SK-N-SH (cell line): Measurements from ENCODE around the gene DUSP2. TPM values are rescaled to one million over a fixed set of nuclear protein-coding genes. Genes with fewer than 3 reads are reported as not detected.

Experiments used
- CTCF ChIA-PET: fragments of 300-600, 350-600 bp; formaldehyde crosslinking; extraction: SDS; loops from one replicate; lab custom pipeline; 2021; lab: Yijun Ruan, JAX
- POLR2A ChIA-PET: fragments of 350-600 bp; sonication (Branson Sonifier 250); formaldehyde crosslinking; extraction: SDS; loops from one replicate; lab custom pipeline; 2020; ENCODE audit warnings: antibody characterized with exemption, inconsistent platforms; lab: Yijun Ruan, JAX
- DNase-seq: peaks from one replicate; pipeline ENCODE4 v3.0.0; 2012
- H2AFZ ChIP-seq: fragments of 200-600 bp; sonication (generic); 2 replicates; pipeline ENCODE4 v1.8.1; 2016; ENCODE audit warnings: antibody characterized with exemption, mild to moderate bottlenecking, low read depth
- H3F3A ChIP-seq: fragments of 200-600 bp; sonication (generic); replicated peaks from 2 replicates; pipeline ENCODE3; 2016; ENCODE audit warnings: antibody characterized with exemption, mild to moderate bottlenecking; ENCODE audit not compliant: insufficient read depth
- H3K27ac ChIP-seq, 2 experiments: fragments of 200-500 bp in 1 of 2; fragments of 200-600 bp in 1 of 2; sonication (Bioruptor generic) in 1 of 2; sonication (generic), shearing (Covaris generic) in 1 of 2; 2 replicates each; pipeline versions ENCODE4 v1.5.1 to v1.6.1; 2014 to 2016; ENCODE audit warnings: low read depth in 2 of 2, inconsistent platforms in 1 of 2, low read length in 1 of 2, mild to moderate bottlenecking in 1 of 2, mixed read lengths in 1 of 2
- H3K27me3 ChIP-seq: fragments of 200-600 bp; sonication (generic), shearing (Covaris generic); 2 replicates; pipeline ENCODE4 v1.6.1; 2016; ENCODE audit warnings: mixed run types; ENCODE audit not compliant: insufficient read depth
- H3K36me3 ChIP-seq, 2 experiments: fragments of 200-500 bp in 1 of 2; fragments of 200-600 bp in 1 of 2; sonication (Bioruptor generic) in 1 of 2; sonication (generic) in 1 of 2; replicated peaks in 1 of 2; 2 replicates each; pipeline versions ENCODE3 to v1.5.1; 2014 to 2016; ENCODE audit warnings: low read length in 1 of 2, mild to moderate bottlenecking in 1 of 2; ENCODE audit not compliant: insufficient read depth in 2 of 2, control insufficient read depth in 1 of 2
- H3K4me1 ChIP-seq, 2 experiments: fragments of 200-500 bp in 1 of 2; fragments of 200-600 bp in 1 of 2; sonication (Bioruptor generic) in 1 of 2; sonication (generic), shearing (Covaris generic) in 1 of 2; 2 replicates each; pipeline versions ENCODE4 v1.5.1 to v1.6.1; 2014 to 2016; ENCODE audit warnings: low read depth in 1 of 2, low read length in 1 of 2, mixed run types in 1 of 2; ENCODE audit not compliant: insufficient read depth in 2 of 2, control insufficient read depth in 1 of 2
- H3K4me2 ChIP-seq: fragments of 200-600 bp; sonication (generic), shearing (Covaris generic); 2 replicates; pipeline ENCODE4 v1.6.1; 2017; ENCODE audit warnings: mixed run types
- H3K4me3 ChIP-seq, 2 experiments: fragments of 200-500 bp in 1 of 2; fragments of 200-600 bp in 1 of 2; sonication (Bioruptor generic) in 1 of 2; sonication (generic), shearing (Covaris generic) in 1 of 2; 2 replicates each; pipeline versions ENCODE4 v1.5.1 to v1.8.1; 2014 to 2016; ENCODE audit warnings: low read depth in 2 of 2, inconsistent platforms in 1 of 2, low read length in 1 of 2, mild to moderate bottlenecking in 1 of 2, mixed read lengths in 1 of 2, moderate library complexity in 1 of 2
- H3K79me2 ChIP-seq: fragments of 200-600 bp; sonication (generic); 2 replicates; pipeline ENCODE4 v1.8.1; 2017; ENCODE audit warnings: mild to moderate bottlenecking; ENCODE audit not compliant: insufficient read depth
- H3K9ac ChIP-seq: fragments of 200-600 bp; sonication (generic); 2 replicates; pipeline ENCODE4 v1.6.1; 2017; ENCODE audit warnings: mixed run types
- H3K9me2 ChIP-seq: fragments of 200-600 bp; sonication (generic); 2 replicates; pipeline ENCODE4 v1.6.1; 2017; ENCODE audit warnings: mixed run types
- H3K9me3 ChIP-seq: fragments of 200-600 bp; sonication (generic); 2 replicates; pipeline ENCODE4 v1.6.1; 2017; ENCODE audit warnings: mixed run types, mild to moderate bottlenecking, moderate library complexity
- H4K20me1 ChIP-seq: fragments of 200-600 bp; sonication (generic); 2 replicates; pipeline ENCODE4 v1.6.1; 2017; ENCODE audit warnings: mild to moderate bottlenecking, mixed run types; ENCODE audit not compliant: insufficient read depth
- CHD2 ChIP-seq: fragments of 150-350 bp; IDR thresholded peaks from 2 replicates; pipeline ENCODE4 v1.6.1; 2018; ENCODE audit warnings: low read length; ENCODE audit not compliant: partially characterized antibody
- CTCF ChIP-seq: fragments of 200-600 bp; sonication (generic); IDR thresholded peaks from 2 replicates; pipeline ENCODE4 v1.6.1; 2017; ENCODE audit warnings: antibody characterized with exemption, mild to moderate bottlenecking, moderate library complexity
- ELF1 ChIP-seq: IDR thresholded peaks from 2 replicates; pipeline ENCODE4 v1.4.0; 2012
- EP300 ChIP-seq, 2 experiments: IDR thresholded peaks; 2 replicates each; pipeline versions ENCODE4 v1.4.0 to v1.6.1; 2012; ENCODE audit warnings: borderline replicate concordance in 1 of 2, low read depth in 1 of 2, low read length in 1 of 2
- EZH2phosphoT487 ChIP-seq: fragments of 200-600 bp; sonication (generic); IDR thresholded peaks from 2 replicates; pipeline ENCODE4 v1.6.1; 2017; ENCODE audit warnings: low read depth, mixed run types, mild to moderate bottlenecking, antibody characterized with exemption, moderate library complexity, borderline replicate concordance
- FOXM1 ChIP-seq: IDR thresholded peaks from 2 replicates; pipeline ENCODE4 v1.4.0; 2012; ENCODE audit warnings: low read depth, mild to moderate bottlenecking
- GABPA ChIP-seq: IDR thresholded peaks from 2 replicates; pipeline ENCODE4 v1.4.0; 2012; ENCODE audit warnings: low read depth, mild to moderate bottlenecking
- GATA2 ChIP-seq: sonication (generic); formaldehyde crosslinking; IDR thresholded peaks from 2 replicates; pipeline ENCODE4 v1.5.0; 2020; ENCODE audit warnings: mild to moderate bottlenecking, missing genetic modification reagents
- MEF2A ChIP-seq: IDR thresholded peaks from 2 replicates; pipeline ENCODE4 v1.4.0; 2012; ENCODE audit warnings: low read depth, borderline replicate concordance
- PBX3 ChIP-seq: IDR thresholded peaks from 2 replicates; pipeline ENCODE4; 2012
- RCOR1 ChIP-seq: fragments of 150-350 bp; IDR thresholded peaks from 2 replicates; pipeline ENCODE4 v1.6.1; 2017; ENCODE audit warnings: antibody characterized with exemption, low read length
- SIN3A ChIP-seq: IDR thresholded peaks from 2 replicates; pipeline ENCODE4 v1.6.1; 2012; ENCODE audit warnings: low read depth, mild to moderate bottlenecking, low read length, moderate library complexity, borderline replicate concordance
- USF1 ChIP-seq: IDR thresholded peaks from 2 replicates; pipeline ENCODE4 v1.4.0; 2012; ENCODE audit warnings: low read depth, borderline replicate concordance
- YY1 ChIP-seq: IDR thresholded peaks from 2 replicates; pipeline ENCODE4 v1.4.0; 2012; ENCODE audit warnings: low read depth, mild to moderate bottlenecking
- ZBTB33 ChIP-seq: IDR thresholded peaks from 2 replicates; pipeline ENCODE4 v1.4.0; 2012; ENCODE audit warnings: low read depth, borderline replicate concordance
- WGBS: methylation state at CpG from one replicate; pipeline ENCODE4 v1.1.6; 2017; ENCODE audit warnings: low lambda C conversion rate; 5-methylcytosine and 5-hydroxymethylcytosine counted together
- polyA plus RNA-seq, 3 experiments: library from polyadenylated mRNA; depleted of rRNA; stranded (reverse); fragments of >200 nt; gene quantifications; 2 replicates each; pipeline ENCODE4 v1.2.3, GENCODE V29; 2012
- TF ChIP-seq, protein P1 (sequence below): fragments of 150-350 bp; IDR thresholded peaks from 2 replicates; pipeline ENCODE4 v1.6.1; 2017; ENCODE audit warnings: antibody characterized with exemption, low read length, low read depth, borderline replicate concordance
- TF ChIP-seq, protein P2 (sequence below): fragments of 150-350 bp; IDR thresholded peaks from 2 replicates; pipeline ENCODE4 v1.6.1; 2016; ENCODE audit warnings: mild to moderate bottlenecking, low read depth, low read length

Gene DUSP2
- polyA plus RNA-seq, 1 of the 3 experiments (the other 2 are of a cell fraction): 0.79 TPM

- peak; percentile 27 for DNase-seq
- H3K9me2 ChIP-seq: no peaks in the 10 kb centered on the region
- 54% methylated on average over 5 of the region's 7 CpGs for WGBS
- no peaks in the 10 kb centered on the region for H3K36me3 ChIP-seq
- H3K9ac ChIP-seq: no peak overlapping the region
- no peak overlapping the region for H2AFZ ChIP-seq
- peaks cover 2 to 12% of the 10 kb centered on the region in 2 experiments; a peak in 3 of 4 replicates for H3K4me1 ChIP-seq
- no peak overlapping the region for H3K4me2 ChIP-seq
- H3K27ac ChIP-seq: no peak overlapping the region
- no peaks in the 10 kb centered on the region for H3K27me3 ChIP-seq
- H4K20me1 ChIP-seq: no peaks in the 10 kb centered on the region
- ChIA-PET POLR2A (no interaction called here), CTCF (interaction anchor here (1.3 to 7.0 kb wide), 2 partner anchors 15 to 20 kb away, joined by 7 to 49 read pairs; partner anchors contain the start of gene ASTL)
- H3K4me3 ChIP-seq: no peak overlapping the region
- H3K79me2 ChIP-seq: no peaks in the 10 kb centered on the region
- peaks cover 4% of the 10 kb centered on the region for H3F3A ChIP-seq
- no peaks in the 10 kb centered on the region for H3K9me3 ChIP-seq
- TF ChIP-seq EZH2phosphoT487 (no peak), CTCF (no peak), ELF1 (no peak)
- TF ChIP-seq, protein P1, sequence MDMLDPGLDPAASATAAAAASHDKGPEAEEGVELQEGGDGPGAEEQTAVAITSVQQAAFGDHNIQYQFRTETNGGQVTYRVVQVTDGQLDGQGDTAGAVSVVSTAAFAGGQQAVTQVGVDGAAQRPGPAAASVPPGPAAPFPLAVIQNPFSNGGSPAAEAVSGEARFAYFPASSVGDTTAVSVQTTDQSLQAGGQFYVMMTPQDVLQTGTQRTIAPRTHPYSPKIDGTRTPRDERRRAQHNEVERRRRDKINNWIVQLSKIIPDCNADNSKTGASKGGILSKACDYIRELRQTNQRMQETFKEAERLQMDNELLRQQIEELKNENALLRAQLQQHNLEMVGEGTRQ: no peak
Measured at GRCh38 chr2:96153991-96154431, 8.8 kb upstream of the DUSP2 start.

- Histone ChIP-seq H3K79me2 (no peaks in the 10 kb centered on the region), H3F3A (peaks cover 9% of the 10 kb centered on the region), H3K4me2 (no peak overlapping the region), H4K20me1 (no peaks in the 10 kb centered on the region), H3K9ac (no peak overlapping the region), H3K36me3 (no peaks in the 10 kb centered on the region), H3K4me1 (peaks cover 7 to 19% of the 10 kb centered on the region in 2 experiments; a peak in 3 of 4 replicates), H3K4me3 (no peak overlapping the region), H2AFZ (no peak overlapping the region), H3K9me2 (no peaks in the 10 kb centered on the region), H3K27ac (no peak overlapping the region), H3K27me3 (no peaks in the 10 kb centered on the region), H3K9me3 (no peaks in the 10 kb centered on the region)
- POLR2A ChIA-PET: no interaction called here
- no peak for TF ChIP-seq GATA2 (CRISPR knock-in tag)
- no peak for TF ChIP-seq USF1
- no peak for TF ChIP-seq ZBTB33
- TF ChIP-seq CHD2: no peak
- TF ChIP-seq, protein P2, sequence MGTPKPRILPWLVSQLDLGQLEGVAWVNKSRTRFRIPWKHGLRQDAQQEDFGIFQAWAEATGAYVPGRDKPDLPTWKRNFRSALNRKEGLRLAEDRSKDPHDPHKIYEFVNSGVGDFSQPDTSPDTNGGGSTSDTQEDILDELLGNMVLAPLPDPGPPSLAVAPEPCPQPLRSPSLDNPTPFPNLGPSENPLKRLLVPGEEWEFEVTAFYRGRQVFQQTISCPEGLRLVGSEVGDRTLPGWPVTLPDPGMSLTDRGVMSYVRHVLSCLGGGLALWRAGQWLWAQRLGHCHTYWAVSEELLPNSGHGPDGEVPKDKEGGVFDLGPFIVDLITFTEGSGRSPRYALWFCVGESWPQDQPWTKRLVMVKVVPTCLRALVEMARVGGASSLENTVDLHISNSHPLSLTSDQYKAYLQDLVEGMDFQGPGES: no peak
- TF ChIP-seq FOXM1: no peak
- no peak for TF ChIP-seq YY1
- TF ChIP-seq ELF1: no peak
- TF ChIP-seq GABPA: no peak
- no peak for TF ChIP-seq EP300 (IDR thresholded peaks at IDR 0.05; ENCODE audit: borderline replicate concordance in 1 of 2, low read depth in 1 of 2, low read length in 1 of 2)
- TF ChIP-seq, protein P1: no peak
- TF ChIP-seq MEF2A: no peak
- no peak for TF ChIP-seq SIN3A
- no peak for TF ChIP-seq EZH2phosphoT487
- TF ChIP-seq PBX3: no peak
- no peak for TF ChIP-seq RCOR1
- WGBS: 94% methylated on average over 3 of the region's 7 CpGs
- peak; percentile 25 for DNase-seq
- CTCF ChIA-PET: interaction anchor here (1.0 to 7.0 kb wide), 4 partner anchors 10 to 29 kb away, joined by 3 to 49 read pairs (median 16); partner anchors contain the start of gene ASTL
Measured at GRCh38 chr2:96153291-96153713, 8.1 kb upstream of the DUSP2 start.
